GM18858 (cell line): ENCODE measurements around the gene TNK2.

Experiments
- ATAC-seq: cut with Tn5 transposase; IDR thresholded peaks from one replicate; pipeline ENCODE4 v1.9.1; 2021; ENCODE audit not compliant: unreplicated experiment

Gene TNK2

DNA sequence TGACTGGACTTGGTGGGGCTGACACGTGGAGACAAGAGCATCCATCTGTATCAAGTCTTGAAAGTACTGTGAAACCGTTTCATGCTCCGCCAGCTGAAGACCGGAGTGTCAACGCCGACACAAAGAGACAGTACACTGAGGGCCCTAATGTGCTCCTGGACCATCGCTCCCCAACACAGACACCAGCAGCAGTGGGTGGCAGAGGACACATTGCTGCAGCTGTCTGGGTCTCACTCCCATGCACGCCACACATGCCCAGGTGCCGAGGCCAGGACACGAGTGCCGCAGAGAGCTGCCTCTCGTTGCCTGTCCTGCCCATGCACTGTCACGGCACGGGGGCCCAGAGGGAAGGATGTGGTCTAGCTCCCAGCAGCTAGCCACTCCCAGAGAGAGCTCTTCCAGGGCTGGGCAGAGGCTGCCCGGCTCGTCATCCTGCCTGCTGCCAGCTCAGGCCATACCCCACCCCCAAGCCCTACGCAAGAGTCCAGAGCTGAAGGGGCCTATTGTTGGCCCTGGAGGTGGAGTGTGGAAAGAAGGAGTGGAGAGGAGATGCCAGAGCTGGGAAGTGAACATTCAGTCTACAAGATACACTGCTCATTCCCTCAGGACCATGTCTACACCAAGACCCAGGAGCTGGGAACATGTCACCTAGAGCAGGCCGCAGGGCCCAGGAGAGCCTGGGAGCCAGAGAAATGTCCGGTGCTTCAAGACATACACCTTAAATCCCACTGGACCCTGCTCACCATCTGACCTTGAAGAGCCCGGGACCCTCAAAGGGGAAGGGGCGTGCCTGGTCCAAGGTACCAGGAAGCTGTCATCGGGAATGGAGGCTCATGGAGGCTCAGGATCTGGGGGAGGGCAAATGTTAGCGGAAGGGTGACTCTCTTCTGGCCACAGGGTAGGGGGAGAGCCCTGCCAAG lies 7.7 kb downstream of the TNK2 start:
- ATAC-seq, result peak; percentile 34

DNA sequence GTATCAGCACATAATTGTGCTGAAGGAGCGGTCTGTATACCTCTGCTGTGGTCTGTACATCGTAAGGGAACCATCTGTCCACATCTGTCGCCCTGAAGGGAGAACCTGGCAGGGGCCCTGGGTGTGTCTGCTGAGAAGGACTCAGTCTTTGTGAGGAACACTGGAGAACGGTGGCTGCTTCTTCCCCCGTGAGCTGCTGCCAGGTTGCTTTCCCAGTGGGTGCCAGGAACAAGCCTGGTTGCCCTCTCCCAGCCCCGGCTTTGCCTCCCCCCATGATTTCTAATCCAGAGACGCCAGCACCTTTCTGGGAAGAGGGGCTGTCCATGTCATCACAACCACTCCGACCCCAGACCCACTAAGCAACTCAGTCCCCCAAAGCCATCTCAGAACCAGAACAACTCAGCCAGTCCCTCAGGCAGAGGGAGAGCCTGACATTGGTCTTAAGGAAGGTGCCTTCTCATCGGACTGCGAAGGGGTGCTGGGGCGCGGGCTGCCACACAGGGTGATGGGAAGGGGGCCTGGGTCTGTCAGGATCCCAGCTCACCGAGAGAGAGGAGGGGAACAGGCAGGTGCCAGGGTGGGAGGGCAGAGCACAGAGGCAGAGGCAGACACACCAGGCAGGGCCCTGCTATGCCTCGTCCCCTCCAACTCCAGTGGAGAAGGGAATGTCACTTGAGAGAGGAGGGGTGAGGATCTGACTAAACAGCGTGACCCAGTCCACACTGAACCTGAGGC lies 8.5 kb downstream of the TNK2 start:
- no peak for ATAC-seq

DNA sequence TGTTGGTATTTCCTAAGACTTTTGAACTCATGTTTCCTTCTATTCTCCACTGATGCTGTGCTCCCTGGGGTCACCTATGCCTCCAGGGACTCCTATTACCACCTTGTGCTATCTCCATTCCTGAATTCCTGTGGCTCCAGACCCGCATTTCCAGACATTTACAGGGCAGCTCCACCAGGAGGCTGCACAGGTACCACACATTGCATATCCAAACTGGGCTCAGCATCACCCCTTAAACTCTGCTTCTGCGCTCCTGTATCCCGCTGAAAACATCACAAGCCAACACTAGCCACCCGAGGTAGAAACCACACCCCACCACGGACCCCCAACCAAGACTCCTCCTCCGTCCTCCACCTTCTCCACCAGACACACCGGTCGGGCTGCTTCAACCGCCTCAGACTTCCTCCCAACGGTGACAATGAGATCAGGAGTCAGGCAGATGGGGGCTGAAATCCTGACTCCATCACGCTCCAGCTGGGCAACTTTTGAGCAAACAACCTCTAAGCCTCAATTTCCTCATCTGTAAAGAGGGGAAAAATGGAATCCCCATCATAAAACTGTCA lies 10.4 kb downstream of the TNK2 start:
- ATAC-seq, result no peak

DNA sequence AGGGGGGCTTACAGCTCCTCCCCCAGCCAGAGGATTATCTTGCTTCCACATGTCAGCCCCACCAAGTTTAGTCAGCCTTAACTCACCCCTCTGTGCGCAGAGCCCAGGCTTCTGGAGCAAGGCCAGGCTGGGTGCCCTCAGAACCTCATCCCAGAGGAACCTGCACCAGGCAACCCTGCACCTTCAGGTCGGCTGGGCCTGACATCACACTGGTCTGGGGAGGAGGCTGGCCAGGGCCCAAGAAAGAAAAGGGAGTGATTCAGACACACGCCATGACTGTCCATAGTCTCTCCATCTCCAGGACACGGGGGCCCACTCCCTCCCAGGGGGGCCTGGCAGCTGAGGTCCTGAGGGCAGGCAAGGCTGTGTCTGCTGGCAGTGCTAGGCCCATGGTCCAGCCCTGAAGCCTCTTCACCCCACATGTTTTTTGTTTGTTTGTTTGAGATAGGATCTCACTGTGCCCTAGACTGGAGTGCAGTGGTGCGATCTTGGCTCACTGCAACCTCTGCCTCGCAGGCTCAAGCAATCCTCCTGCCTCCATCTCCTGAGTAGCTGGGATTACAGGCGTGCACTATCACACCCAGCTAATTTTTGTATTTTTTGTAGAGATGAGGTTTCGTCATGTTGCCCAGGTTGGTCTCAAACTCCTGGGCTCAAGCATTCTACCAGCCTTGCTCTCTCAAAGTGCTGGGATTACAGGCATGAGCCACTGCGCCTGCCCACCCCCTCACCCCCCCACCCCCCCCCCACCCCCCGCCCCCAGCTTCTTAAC lies 11.1 kb downstream of the TNK2 start:
- ATAC-seq, result no peak

DNA sequence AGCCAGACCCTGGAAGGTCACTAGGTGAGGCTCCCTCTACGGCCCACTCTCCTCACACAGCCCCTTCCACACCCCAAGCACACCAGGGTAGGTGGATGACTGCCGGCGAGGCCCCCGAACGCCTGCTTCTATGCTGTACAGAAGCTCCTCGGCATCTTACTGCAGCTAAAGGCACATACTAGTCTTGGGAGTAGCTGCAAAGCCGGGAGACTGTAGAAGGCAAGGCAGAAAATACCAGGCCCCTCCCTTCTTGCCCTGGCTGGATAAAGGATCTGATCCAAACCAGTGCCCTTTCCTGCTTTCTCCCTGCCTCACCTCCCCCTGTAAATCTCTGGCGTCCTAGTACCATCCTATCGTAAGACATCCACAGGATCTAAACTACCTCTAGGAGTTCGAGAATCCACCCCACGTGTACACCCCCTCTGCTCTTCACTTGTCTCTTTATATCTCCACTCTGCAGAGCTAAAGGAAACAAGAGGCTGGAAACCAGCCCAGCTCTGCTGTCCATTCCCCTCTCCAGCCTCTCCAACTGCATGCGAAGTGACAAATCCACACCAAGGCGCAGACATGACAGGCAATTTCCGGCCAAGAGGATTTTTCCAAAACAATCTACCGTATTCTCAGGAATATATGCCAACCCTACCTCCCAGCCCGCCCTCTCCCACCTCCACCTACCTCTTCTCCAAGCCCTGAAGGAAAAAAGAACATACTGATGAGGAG lies 11.8 kb downstream of the TNK2 start:
- ATAC-seq, result no peak

DNA sequence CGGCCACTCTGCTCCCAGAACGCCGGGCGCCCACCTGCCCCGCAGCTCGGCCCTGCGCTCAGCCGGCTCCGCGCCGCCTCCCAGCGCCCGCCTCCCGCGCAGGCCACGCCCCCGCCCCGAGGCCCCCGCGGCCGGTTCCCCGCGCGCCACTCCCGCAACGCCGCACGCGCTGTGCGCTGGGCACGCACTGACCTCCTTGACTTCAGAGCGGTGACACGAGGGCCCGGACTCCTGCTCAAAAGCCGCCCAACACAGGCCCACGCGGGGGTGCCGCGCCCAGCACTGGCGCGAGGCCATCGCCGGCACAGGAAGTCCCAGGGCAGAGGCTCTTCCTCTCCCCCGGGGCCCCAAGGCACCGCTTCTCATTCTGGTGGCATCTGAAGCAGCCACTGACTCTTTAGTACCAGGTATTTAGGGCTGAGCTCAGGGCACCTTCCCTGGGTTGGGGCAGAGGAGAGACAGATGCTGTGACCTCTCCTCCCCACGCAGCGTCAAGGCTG lies 12.4 kb downstream of the TNK2 start:
- no peak for ATAC-seq

DNA sequence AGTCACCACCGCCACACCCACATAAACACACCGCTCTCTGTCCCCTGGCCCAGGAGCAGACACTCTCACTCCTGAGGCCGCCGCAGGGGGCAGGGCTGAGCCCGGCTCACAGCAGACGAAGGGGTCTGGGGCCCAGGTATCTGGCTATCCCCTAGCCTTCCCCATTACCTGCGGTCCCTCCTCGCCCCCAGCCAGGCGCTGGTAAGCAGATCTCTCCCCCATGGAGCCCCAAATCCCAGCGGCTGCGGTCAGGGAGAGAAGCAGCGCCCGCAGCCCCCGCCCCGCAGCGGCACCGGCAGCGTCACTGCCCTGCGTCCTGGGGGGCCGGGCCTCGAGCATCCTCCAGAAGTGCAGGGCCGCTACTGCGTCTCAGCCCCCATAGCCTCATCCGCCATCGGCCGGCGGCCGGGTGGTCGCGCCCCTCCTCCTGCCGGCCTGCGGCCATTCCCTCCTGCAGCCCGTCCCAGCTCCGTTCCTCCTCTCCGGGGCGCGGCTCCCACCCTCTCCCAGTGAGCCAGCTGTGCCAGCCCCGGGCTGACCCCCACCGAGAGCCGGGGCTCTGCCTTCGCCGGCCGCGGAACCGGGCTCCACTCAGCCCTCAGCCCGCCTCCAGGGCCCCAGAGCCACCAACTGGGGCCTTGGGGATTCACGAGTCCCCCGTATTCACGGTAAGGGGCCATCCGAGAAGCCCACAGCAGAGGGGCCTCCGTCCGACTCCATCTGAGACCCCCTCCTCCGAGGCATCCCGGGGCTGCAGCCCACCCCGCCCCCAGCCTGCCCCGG lies 13.1 kb downstream of the TNK2 start:
- ATAC-seq, result no peak

DNA sequence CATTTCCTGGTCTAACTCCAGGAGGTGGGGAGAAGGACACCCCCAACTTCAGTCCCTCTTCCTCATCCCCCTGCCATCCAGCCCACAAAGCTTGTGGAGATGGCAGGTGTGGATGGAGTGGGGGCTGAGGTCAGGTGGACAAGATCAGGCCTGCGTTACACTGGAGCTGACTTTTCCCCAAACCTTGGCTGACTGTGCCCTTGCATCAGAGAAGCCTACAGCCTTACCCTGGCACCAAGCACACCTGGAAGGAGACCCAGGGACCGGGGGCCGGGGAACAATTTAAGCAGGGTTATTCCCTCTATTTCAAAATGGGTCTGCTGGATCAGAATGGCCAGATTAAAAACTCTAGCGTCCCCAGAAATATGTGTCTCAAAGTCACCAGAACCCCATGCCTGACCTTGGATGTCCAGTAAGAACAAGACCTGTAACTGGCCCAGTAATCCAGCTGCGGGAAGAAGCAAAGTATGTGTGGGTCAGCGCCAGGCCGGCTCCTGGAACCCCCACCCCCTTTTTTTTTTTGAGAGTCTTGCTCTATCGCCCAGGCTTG lies 14.4 kb downstream of the TNK2 start:
- ATAC-seq, result no peak

DNA sequence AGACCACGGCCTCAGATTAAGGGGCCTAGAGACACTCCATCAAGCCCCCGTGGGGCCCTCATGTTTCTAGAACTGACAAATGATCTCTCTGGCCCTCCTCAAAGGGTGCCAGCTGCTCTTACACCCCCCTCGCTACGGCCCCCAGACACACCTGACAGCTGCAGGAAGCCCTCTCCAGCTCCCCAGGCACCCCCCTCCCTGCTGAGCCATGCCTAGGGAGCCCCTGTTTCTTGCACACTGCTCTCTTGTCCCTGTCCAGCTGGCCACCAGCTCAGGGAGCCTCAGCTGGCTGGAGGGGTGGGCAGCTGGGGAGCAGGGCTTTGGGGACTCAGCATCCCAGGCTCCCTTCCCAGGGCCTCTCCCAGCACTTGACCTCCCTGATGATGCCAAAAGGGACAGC lies 14.8 kb downstream of the TNK2 start:
- ATAC-seq, result no peak

DNA sequence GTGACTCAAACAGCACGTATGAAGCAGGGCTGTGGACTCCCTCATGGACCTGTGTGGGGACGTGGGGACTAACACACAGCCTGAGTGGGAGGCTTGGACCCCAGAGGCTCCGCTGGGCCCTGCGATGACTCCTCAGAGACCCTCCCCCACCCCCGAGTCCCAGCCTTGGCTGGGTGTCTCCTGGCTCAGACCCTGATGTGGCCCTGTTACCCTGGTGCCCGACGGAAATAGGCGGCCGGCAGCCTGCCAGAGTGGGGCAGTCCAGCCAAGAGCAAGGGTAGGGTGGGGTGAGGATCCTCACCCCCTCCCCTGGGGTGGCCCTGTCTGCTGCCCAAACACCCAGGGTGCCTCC lies 15.3 kb downstream of the TNK2 start:
- ATAC-seq, result no peak

DNA sequence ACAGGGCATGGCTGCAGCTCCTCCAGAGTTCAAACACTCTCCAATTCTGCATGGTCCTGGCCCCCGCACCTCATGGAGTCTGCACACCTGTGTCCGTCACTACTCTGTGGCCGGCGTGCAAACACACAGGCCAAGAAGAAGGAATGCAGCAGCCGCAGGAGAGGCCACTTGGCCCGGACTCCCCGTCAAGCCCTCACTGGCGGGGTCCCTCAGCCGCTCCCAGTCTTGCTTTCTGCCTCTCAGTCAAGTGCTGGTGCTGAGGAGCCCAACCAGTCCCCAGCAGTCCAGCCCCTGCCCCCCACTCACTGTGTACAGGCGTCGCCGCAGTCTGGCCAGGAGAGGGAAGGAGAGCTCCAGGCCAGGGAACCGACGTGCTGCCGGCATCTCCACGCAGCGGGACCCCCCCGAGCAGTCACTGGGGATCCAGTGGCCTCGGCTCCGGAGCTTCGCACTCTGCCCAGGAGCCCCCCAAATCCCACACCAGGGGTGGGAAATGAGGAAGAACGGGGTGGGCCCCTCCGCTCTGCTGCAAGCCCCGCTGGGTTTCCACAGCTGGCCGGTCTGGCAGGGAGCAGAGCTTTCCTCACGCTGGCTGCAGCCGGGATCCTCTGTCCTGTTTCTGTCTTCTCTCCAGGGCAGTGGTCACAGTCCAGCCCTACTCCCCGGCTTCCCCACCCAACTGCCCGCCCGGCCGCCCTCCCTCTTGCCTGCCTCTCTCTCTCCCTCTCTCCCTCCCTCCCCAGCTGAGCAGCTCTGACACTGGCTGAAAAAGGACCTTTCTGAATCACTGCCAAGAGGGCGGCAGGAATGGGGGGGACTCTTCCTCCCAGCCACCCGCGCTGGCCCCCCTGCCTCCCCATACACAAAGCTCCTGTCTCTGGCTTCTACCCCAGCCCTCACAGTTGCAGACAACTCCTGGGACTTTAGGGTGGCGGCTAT lies 16.0 kb downstream of the TNK2 start:
- no peak for ATAC-seq

DNA sequence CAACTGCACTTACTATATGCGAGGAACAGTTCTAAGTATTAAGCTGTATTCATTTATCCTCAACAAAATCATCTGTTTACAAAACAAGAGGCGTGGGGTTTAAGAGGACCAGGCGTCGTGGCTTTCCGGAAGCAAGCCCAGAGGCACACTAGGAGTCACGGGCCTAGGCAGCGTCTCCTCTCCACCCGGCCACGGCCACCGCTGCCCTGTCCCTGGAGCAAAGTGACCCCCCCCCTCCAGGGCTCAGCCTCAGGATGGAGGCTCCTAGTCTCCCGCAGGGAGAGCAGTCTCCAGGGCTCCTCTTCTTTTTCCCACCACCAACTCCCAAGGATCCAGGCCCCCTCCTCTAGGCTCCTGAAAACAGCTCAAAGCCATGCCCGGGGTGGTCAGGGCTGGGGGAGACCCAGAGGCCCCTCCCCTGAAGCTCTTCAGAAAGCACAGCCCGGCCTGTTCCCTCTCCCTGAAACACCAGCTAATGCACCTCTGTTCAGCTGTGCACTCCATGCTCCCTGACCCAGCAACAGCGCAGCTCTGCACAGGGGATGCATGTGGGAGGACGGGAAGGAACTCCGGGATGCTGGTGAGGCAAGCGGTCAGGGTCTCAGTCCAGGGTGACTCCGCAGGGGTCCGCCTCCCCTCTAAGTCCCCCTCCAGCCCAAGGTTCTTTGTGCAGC lies 16.8 kb downstream of the TNK2 start:
- ATAC-seq, result no peak

DNA sequence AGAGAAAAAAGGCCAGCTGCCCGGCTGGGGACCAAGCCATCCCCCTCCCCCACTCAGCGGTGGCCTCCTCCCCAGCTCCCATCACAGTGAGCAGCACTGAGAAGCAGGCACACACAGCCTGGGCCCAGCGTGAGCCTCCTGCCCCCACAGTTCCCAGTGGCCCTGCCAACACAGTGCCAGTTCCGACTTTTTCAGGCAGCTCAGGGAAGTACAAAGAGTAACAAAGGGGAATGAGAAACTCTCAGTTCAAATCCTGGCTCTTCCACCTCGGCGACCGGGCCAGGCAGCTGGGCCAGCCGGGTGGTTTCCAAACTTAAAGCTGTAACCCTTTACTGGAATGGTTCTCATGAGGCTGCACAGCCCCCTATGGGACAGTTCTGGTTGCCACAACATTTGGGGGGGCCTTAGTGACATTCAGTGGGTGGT lies 18.5 kb downstream of the TNK2 start:
- ATAC-seq, result no peak

DNA sequence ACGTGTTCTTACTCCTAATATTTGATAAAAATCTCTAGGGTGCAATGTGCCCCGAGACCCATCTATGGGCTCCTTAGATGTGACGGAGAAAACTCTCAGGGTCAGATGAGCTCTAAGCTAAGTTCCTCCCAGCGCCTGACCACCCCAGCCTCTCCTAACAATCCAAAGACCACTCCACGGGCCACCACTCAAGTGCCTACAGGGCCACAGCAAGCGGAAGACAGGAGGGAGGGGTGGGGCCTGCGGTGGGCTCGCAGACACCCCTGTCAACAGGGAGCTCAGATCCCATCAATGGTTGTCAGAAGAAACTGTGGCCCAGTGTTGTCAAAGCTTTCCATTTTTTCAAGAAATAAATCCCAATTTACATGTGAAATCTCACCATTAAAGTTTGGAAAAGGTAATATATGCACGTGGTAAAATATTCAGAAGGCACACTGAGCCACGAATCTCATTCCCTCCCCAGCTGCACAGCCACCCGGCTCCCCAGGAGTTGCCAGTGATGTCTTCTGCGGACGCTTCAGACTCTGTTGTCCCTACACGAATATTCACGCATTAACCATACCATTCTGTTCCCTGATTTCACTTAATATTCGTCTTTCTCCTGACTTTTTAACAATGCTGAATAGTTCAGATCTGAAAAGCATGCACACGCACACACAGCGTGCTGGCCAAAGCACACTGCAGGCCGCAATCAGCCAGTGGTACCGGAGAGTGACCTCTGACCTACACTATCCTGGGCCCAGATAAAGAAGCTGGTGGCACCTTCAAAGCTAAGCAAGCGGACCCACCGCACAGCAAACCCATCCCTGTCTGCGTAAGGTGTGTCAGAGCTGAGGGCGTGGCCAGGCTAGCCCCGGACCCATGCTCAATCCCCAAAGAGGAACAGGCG lies 19.1 kb downstream of the TNK2 start:
- ATAC-seq, result no peak

DNA sequence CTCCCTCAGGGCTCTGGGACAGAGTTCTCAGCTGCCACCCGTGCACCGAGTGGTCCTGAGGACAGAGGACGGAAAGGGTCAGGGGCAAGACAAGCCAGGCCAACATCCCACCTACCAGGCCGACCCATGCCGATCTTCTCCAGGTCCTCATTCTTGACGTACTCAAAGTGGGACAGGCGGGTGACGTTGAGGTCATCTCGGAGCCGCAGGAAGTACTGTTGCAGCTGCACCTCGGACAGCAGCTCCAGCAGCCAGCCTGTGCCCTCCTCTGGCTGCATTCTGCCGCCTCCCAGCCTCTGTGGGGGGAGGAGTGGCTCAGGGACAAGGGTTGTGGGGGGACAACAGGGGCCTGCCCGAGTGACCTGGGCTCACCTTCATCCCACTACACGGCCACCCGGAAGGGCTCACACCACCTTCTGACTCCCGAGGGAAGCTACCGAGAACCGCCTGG lies 20.0 kb downstream of the TNK2 start:
- ATAC-seq, result no peak

DNA sequence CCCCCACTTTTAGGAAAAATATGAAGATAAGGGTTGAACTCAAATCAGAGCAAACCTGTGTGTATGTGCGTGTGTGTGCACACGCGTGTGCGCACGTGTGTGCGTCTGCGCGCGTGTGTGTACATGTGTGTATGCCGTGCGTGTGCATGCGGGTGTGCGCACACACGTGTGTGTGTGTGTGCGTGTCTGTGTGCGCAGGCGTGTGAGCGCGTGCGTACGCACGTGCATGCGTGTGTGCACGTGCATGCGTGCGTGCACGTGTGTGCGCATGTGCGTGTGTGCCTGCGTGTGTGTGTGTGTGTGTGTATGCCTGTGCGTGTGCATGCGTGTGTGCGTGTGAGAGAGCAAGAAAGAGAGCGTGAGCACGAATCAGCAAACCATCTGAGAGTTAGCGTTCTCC lies 20.7 kb downstream of the TNK2 start:
- ATAC-seq, result no peak
